ENCODE results near the gene CPEB4. TPM values are rescaled to one million over a fixed set of nuclear protein-coding genes. Genes with fewer than 3 reads are reported as not detected.

Gene CPEB4
- total and polyA plus RNA-seq, 2 of the 4 experiments (the other 2 are of a cell fraction) = 7.8 to 22.6 TPM

DNA sequence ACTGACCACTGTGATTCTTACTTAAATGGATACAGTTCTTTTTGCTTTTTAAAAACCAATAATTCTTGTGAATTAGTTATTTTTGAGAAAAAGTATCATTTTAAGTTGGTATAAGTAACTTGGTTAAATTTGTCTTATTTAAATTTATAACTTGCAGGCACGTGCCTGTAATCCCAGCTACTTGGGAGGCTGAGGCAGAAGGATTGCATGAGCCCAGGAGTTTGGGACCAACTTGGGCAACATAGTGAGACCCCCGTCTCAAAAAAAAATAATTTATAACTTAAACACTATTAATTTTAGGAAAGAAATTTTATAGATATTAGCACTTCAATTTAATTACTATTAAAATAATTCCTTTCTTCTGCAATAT, 5.0 kb downstream of the CPEB4 start:
- no peak for TF ChIP-seq CHD1 (IDR thresholded peaks at IDR 0.05; ENCODE audit: low read depth, low read length)
- no peak for TF ChIP-seq FOS (IDR thresholded peaks at IDR 0.05; ENCODE audit: low read depth, low read length)
- TF ChIP-seq MXI1 (IDR thresholded peaks at IDR 0.05; ENCODE audit: borderline replicate concordance, low read depth, low read length) = no peak
- TF ChIP-seq, protein P1, sequence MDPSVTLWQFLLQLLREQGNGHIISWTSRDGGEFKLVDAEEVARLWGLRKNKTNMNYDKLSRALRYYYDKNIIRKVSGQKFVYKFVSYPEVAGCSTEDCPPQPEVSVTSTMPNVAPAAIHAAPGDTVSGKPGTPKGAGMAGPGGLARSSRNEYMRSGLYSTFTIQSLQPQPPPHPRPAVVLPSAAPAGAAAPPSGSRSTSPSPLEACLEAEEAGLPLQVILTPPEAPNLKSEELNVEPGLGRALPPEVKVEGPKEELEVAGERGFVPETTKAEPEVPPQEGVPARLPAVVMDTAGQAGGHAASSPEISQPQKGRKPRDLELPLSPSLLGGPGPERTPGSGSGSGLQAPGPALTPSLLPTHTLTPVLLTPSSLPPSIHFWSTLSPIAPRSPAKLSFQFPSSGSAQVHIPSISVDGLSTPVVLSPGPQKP (IDR thresholded peaks at IDR 0.05; ENCODE audit: borderline replicate concordance, low read depth, low read length) = no peak
- no peak for TF ChIP-seq RFX5 (IDR thresholded peaks at IDR 0.05; ENCODE audit: low read depth, low read length)
- TF ChIP-seq POLR2A (IDR thresholded peaks at IDR 0.05; ENCODE audit: low read depth, low read length) = no peak
- TF ChIP-seq SMC3 (IDR thresholded peaks at IDR 0.05; ENCODE audit: low read depth, low read length) = no peak
- no peak for TF ChIP-seq NFE2L2 (IDR thresholded peaks at IDR 0.05; ENCODE audit: low read depth, low read length)
- TF ChIP-seq RAD21 (IDR thresholded peaks at IDR 0.05; ENCODE audit: low read length) = no peak
- TF ChIP-seq BHLHE40 (IDR thresholded peaks at IDR 0.05; ENCODE audit: low read depth, low read length) = no peak
- no peak for TF ChIP-seq MAFK (IDR thresholded peaks at IDR 0.05; ENCODE audit: low read depth, low read length)
- no peak for TF ChIP-seq RCOR1 (IDR thresholded peaks at IDR 0.05; ENCODE audit: insufficient replicate concordance, low read length)
- Histone ChIP-seq H2AK5ac (ENCODE audit: low read depth, low read length) (no peak overlapping the region), H3K4me3 (ENCODE audit: insufficient read depth, low read depth, low read length) (no peak overlapping the region), H3K4me1 (ENCODE audit: control insufficient read depth, insufficient read depth, low read length) (no peaks in the 10 kb centered on the region; the same call in 1 of the 2 replicates), H3K9ac (ENCODE audit: low read depth, low read length) (no peak overlapping the region), H3K4ac (ENCODE audit: low read depth, low read length) (no peak overlapping the region), H3K9me3 (ENCODE audit: control insufficient read depth, insufficient read depth, low read length) (no peaks in the 10 kb centered on the region), H4K5ac (ENCODE audit: low read depth, low read length) (no peak overlapping the region), H2AFZ (replicated peaks; ENCODE audit: low read length, poor library complexity) (no peak overlapping the region), H3K9me1 (ENCODE audit: insufficient read depth, low read length) (no peaks in the 10 kb centered on the region; the same call in 1 of the 2 replicates), H4K20me1 (ENCODE audit: insufficient read depth, low read length) (peaks cover 9% of the 10 kb centered on the region; the same call in 1 of the 2 replicates), H3K79me1 (ENCODE audit: low read depth in 1 of 2, low read length in 2 of 2) (peaks cover 10 to 36% of the 10 kb centered on the region in 2 experiments), H3K27me3 (ENCODE audit: control insufficient read depth, insufficient read depth, low read length) (no peaks in the 10 kb centered on the region), H4K8ac (ENCODE audit: low read depth in 2 of 2, low read length in 2 of 2) (no peak overlapping the region), H3K36me3 (ENCODE audit: control insufficient read depth, insufficient read depth, low read length) (no peaks in the 10 kb centered on the region), H3K23ac (ENCODE audit: low read depth, low read length) (no peak overlapping the region), H2BK15ac (ENCODE audit: low read depth, low read length) (no peak overlapping the region), H2BK5ac (ENCODE audit: low read depth, low read length, poor library complexity, severe bottlenecking) (no peak overlapping the region), H3K14ac (replicated peaks; ENCODE audit: low read depth, low read length) (no peak overlapping the region), H2BK120ac (ENCODE audit: low read depth, low read length) (no peak overlapping the region), H4K91ac (ENCODE audit: insufficient read depth, low read depth, low read length) (no peak overlapping the region), H3K56ac (ENCODE audit: extremely low read depth, insufficient read depth, low read length) (no peak overlapping the region), H3K4me2 (ENCODE audit: low read depth, low read length) (peak overlapping the region; percentile 45; the same call in 1 of the 2 replicates), H3K27ac (ENCODE audit: insufficient read depth, low read length) (no peak overlapping the region), H3K18ac (ENCODE audit: low read depth, low read length) (no peak overlapping the region), H2BK20ac (ENCODE audit: low read depth, low read length) (no peak overlapping the region), H2AK9ac (replicated peaks; ENCODE audit: low read depth, low read length, poor library complexity) (no peak overlapping the region)
- no CpG with 5 or more reads among the region's 2 CpGs for WGBS, 2 experiments (ENCODE audit: extremely low coverage in 2 of 2, insufficient read length in 1 of 2)
- intact Hi-C loops (cut with micrococcal nuclease) (loop anchor here (5.0 kb wide), 1 partner anchor 176 kb away; no protein-coding TSS in a partner anchor), in situ Hi-C loops (cut with MboI; ENCODE audit: low sequenced_read_pairs) (no loop called here), dilution Hi-C loops (cut with HindIII; ENCODE audit: low sequenced_read_pairs, unreplicated experiment) (no loop called here)
- BruUV-seq (replicated peaks) = no TSS peak
- ChIA-PET POLR2A (ENCODE audit: unreplicated experiment) (no interaction called here), CTCF (interaction anchor here (0.7 kb wide), 1 partner anchor 8 kb away, joined by 5 read pairs; no protein-coding TSS in a partner anchor)
- DNase-seq (no peak), ATAC-seq (ENCODE audit: low read depth) (no peak)

Data from IMR-90 (cell line).